BLaER1 (cell line): ENCODE results near the gene MGAT5.

Experiments
- H3K27ac ChIP-seq: shearing (Covaris generic); formaldehyde crosslinking; 2 replicates; pipeline ENCODE4 v1.8.1; 2022
- H3K27me3 ChIP-seq: shearing (Covaris generic); formaldehyde crosslinking; 2 replicates; pipeline ENCODE4 v1.8.1; 2022
- H3K36me3 ChIP-seq: shearing (Covaris generic); formaldehyde crosslinking; 2 replicates; pipeline ENCODE4 v1.8.1; 2022
- H3K4me1 ChIP-seq: shearing (Covaris generic); formaldehyde crosslinking; 2 replicates; pipeline ENCODE4 v1.8.1; 2022
- H3K4me2 ChIP-seq: shearing (Covaris generic); formaldehyde crosslinking; 2 replicates; pipeline ENCODE4 v1.8.1; 2022
- H3K4me3 ChIP-seq: shearing (Covaris generic); formaldehyde crosslinking; 2 replicates; pipeline ENCODE4 v1.8.1; 2022
- H3K9ac ChIP-seq: shearing (Covaris generic); formaldehyde crosslinking; 2 replicates; pipeline ENCODE4 v1.8.1; 2022
- H3K9me3 ChIP-seq: shearing (Covaris generic); formaldehyde crosslinking; 2 replicates; pipeline ENCODE4 v1.8.1; 2022
- H4K20me1 ChIP-seq: shearing (Covaris generic); formaldehyde crosslinking; 2 replicates; pipeline ENCODE4 v1.8.1; 2022
- Cebpa-rat ChIP-seq: shearing (Covaris generic); IDR thresholded peaks from 2 replicates; pipeline ENCODE4 v1.8.1; 2022

The MGAT5 gene

GRCh38 chr2:134346141-134346540 lies 92.3 kb downstream of the MGAT5 start:
- H4K20me1 ChIP-seq = no peaks in the 10 kb centered on the region
- no peaks in the 10 kb centered on the region for H3K27me3 ChIP-seq
- H3K27ac ChIP-seq = no peak overlapping the region
- H3K36me3 ChIP-seq = peaks cover 99% of the 10 kb centered on the region
- H3K4me1 ChIP-seq = peaks cover 10% of the 10 kb centered on the region
- no peak overlapping the region for H3K4me3 ChIP-seq
- H3K4me2 ChIP-seq = no peak overlapping the region
- TF ChIP-seq Cebpa-rat = no peak
- no peak overlapping the region for H3K9ac ChIP-seq
- peaks cover 3% of the 10 kb centered on the region; the same call in 1 of the 2 replicates for H3K9me3 ChIP-seq

- Histone ChIP-seq H3K36me3 (peaks cover 99% of the 10 kb centered on the region), H3K4me3 (no peak overlapping the region), H3K4me1 (peaks cover 5% of the 10 kb centered on the region; the same call in 1 of the 2 replicates), H3K9ac (no peak overlapping the region), H3K27me3 (no peaks in the 10 kb centered on the region), H3K27ac (no peak overlapping the region), H3K4me2 (no peak overlapping the region), H4K20me1 (no peaks in the 10 kb centered on the region), H3K9me3 (no peaks in the 10 kb centered on the region)
- no peak for TF ChIP-seq Cebpa-rat
Measured at GRCh38 chr2:134347756-134348155, 93.9 kb downstream of the MGAT5 start.

- Histone ChIP-seq H4K20me1 (no peaks in the 10 kb centered on the region), H3K4me1 (peaks cover 5% of the 10 kb centered on the region; the same call in 1 of the 2 replicates), H3K4me3 (no peak overlapping the region), H3K9me3 (no peaks in the 10 kb centered on the region), H3K27ac (no peak overlapping the region), H3K27me3 (no peaks in the 10 kb centered on the region), H3K9ac (no peak overlapping the region), H3K36me3 (peaks cover 98% of the 10 kb centered on the region), H3K4me2 (no peak overlapping the region)
- no peak for TF ChIP-seq Cebpa-rat
Measured at GRCh38 chr2:134348239-134348638, 94.4 kb downstream of the MGAT5 start.

GRCh38 chr2:134348760-134349159 lies 94.9 kb downstream of the MGAT5 start:
- Histone ChIP-seq H3K9ac (no peak overlapping the region), H3K4me3 (no peak overlapping the region), H3K9me3 (no peaks in the 10 kb centered on the region), H3K27me3 (no peaks in the 10 kb centered on the region), H3K27ac (no peak overlapping the region), H3K4me1 (peaks cover 5% of the 10 kb centered on the region; the same call in 1 of the 2 replicates), H3K36me3 (peaks cover 98% of the 10 kb centered on the region), H3K4me2 (no peak overlapping the region), H4K20me1 (no peaks in the 10 kb centered on the region)
- TF ChIP-seq Cebpa-rat = no peak

GRCh38 chr2:134351016-134351415 lies 97.1 kb downstream of the MGAT5 start:
- Histone ChIP-seq H3K9me3 (no peaks in the 10 kb centered on the region), H3K27ac (no peak overlapping the region), H4K20me1 (no peaks in the 10 kb centered on the region), H3K4me3 (no peak overlapping the region), H3K4me1 (peaks cover 5% of the 10 kb centered on the region; the same call in 1 of the 2 replicates), H3K9ac (no peak overlapping the region), H3K27me3 (no peaks in the 10 kb centered on the region), H3K4me2 (no peak overlapping the region), H3K36me3 (peaks cover 98% of the 10 kb centered on the region)
- TF ChIP-seq Cebpa-rat = no peak

- TF ChIP-seq Cebpa-rat = no peak
- Histone ChIP-seq H3K4me2 (no peak overlapping the region), H3K4me1 (peaks cover 5% of the 10 kb centered on the region; the same call in 1 of the 2 replicates), H3K27ac (no peak overlapping the region), H3K36me3 (peaks cover 98% of the 10 kb centered on the region), H3K4me3 (no peak overlapping the region), H4K20me1 (no peaks in the 10 kb centered on the region), H3K27me3 (no peaks in the 10 kb centered on the region), H3K9ac (no peak overlapping the region), H3K9me3 (no peaks in the 10 kb centered on the region)
Measured at GRCh38 chr2:134351899-134352298, 98.0 kb downstream of the MGAT5 start.

- H3K4me2 ChIP-seq = no peak overlapping the region
- peaks cover 2% of the 10 kb centered on the region; the same call in 1 of the 2 replicates for H3K4me1 ChIP-seq
- no peaks in the 10 kb centered on the region for H3K9me3 ChIP-seq
- H3K4me3 ChIP-seq = no peak overlapping the region
- TF ChIP-seq Cebpa-rat = no peak
- no peak overlapping the region for H3K27ac ChIP-seq
- no peaks in the 10 kb centered on the region for H4K20me1 ChIP-seq
- no peak overlapping the region for H3K9ac ChIP-seq
- H3K27me3 ChIP-seq = no peaks in the 10 kb centered on the region
- peaks cover 98% of the 10 kb centered on the region for H3K36me3 ChIP-seq
Measured at GRCh38 chr2:134352844-134353243, 99.0 kb downstream of the MGAT5 start.

GRCh38 chr2:134354611-134355010 lies 100.7 kb downstream of the MGAT5 start:
- Histone ChIP-seq H3K36me3 (peaks cover 98% of the 10 kb centered on the region), H4K20me1 (no peaks in the 10 kb centered on the region), H3K9ac (no peak overlapping the region), H3K27me3 (no peaks in the 10 kb centered on the region), H3K4me3 (no peak overlapping the region), H3K4me2 (no peak overlapping the region), H3K9me3 (no peaks in the 10 kb centered on the region), H3K4me1 (no peaks in the 10 kb centered on the region), H3K27ac (no peak overlapping the region)
- TF ChIP-seq Cebpa-rat = no peak

- TF ChIP-seq Cebpa-rat = no peak
Measured at GRCh38 chr2:134357814-134358213, 103.9 kb downstream of the MGAT5 start.

GRCh38 chr2:134359367-134360081 lies 105.7 kb downstream of the MGAT5 start:
- no peak overlapping the region for H3K9ac ChIP-seq
- no peaks in the 10 kb centered on the region for H4K20me1 ChIP-seq
- no peaks in the 10 kb centered on the region for H3K9me3 ChIP-seq
- no peak overlapping the region for H3K4me2 ChIP-seq
- no peaks in the 10 kb centered on the region for H3K27me3 ChIP-seq
- H3K27ac ChIP-seq = no peak overlapping the region
- H3K36me3 ChIP-seq = peaks cover 96% of the 10 kb centered on the region
- no peak for TF ChIP-seq Cebpa-rat
- peaks cover 11% of the 10 kb centered on the region; the same call in 1 of the 2 replicates for H3K4me1 ChIP-seq
- H3K4me3 ChIP-seq = no peak overlapping the region

More at GRCh38 chr2:134357814-134358213, 103.9 kb downstream of the MGAT5 start:
- Histone ChIP-seq H3K4me2 (no peak overlapping the region), H3K27ac (no peak overlapping the region), H3K36me3 (peaks cover 95% of the 10 kb centered on the region), H4K20me1 (no peaks in the 10 kb centered on the region), H3K4me1 (peaks cover 4% of the 10 kb centered on the region; the same call in 1 of the 2 replicates), H3K9me3 (no peaks in the 10 kb centered on the region), H3K27me3 (no peaks in the 10 kb centered on the region), H3K9ac (no peak overlapping the region), H3K4me3 (no peak overlapping the region)
